ENCODE results near the gene EFCAB7. TPM values are rescaled to one million over a fixed set of nuclear protein-coding genes. Genes with fewer than 3 reads are reported as not detected.

The EFCAB7 gene
- polyA plus RNA-seq, 5 donors: 15.2 to 33.9 (median 27.4) TPM

GRCh38 chr1:63601912-63602311 is 78.6 kb downstream of the EFCAB7 start:
- no peak for DNase-seq

- DNase-seq: no peak
Observed at GRCh38 chr1:63602629-63603028, 79.3 kb downstream of the EFCAB7 start.

- no peak for DNase-seq
Observed at GRCh38 chr1:63603810-63604209, 80.5 kb downstream of the EFCAB7 start.

DNA sequence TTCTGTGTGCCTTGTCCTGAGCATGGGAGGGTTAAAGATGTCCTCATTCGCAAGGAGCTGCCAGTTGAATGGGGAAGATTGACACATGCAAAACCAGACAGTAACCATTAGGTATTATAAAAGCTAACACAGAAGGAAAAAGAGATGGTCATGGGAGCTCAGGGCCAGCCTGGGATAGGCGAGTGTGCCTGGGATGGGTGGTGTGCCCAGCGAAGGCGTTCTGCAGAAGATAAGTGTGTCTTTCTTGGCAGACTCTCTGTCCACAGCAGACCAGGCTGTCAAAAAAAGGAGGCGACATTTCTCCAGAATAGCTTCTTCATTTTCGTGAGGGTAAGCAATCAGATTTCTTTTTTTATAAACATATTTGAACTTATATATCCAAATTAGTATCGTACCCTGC is 84.0 kb downstream of the EFCAB7 start:
- no peak for DNase-seq

DNA sequence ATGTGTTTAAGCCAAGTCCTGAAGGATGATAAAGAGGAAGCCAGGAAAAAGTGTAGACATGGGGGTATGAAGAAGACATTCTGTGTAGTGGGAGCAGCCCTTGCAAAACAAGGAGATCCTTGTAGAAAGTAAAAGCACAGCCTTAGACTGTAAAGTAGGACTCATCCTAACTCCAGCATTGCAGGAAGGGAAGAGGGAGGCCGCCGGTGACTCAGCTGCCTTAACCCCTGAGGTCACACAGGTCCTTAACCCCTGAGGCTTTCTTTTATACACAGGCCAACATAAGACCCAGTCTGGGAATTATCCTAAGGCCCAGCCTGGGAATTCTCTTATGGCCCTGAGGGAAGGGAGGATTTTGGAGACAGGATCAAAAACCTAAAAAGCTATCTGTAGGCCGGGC is 87.9 kb downstream of the EFCAB7 start:
- DNase-seq: no peak

GRCh38 chr1:63612564-63612963 is 89.2 kb downstream of the EFCAB7 start:
- DNase-seq: no peak

DNA sequence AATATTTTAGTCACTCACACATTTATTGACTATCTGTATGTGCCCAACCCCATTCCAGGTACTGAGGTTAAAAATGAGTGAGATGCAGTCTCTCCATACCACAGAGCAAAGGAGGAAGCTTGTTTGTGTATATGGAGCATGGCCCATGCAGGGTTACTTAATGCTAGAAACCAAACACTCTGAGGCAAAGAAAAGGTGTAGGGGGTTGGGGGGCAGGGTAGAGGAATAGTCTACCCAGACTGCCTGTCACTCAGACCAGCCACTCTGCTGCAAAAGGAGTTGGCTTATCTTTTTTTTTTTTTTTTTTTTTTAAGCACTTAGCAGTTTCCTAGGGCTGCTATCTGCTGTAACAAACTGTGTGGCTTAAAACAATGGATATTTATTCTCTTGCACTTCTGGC is 89.6 kb downstream of the EFCAB7 start:
- no peak for DNase-seq

DNA sequence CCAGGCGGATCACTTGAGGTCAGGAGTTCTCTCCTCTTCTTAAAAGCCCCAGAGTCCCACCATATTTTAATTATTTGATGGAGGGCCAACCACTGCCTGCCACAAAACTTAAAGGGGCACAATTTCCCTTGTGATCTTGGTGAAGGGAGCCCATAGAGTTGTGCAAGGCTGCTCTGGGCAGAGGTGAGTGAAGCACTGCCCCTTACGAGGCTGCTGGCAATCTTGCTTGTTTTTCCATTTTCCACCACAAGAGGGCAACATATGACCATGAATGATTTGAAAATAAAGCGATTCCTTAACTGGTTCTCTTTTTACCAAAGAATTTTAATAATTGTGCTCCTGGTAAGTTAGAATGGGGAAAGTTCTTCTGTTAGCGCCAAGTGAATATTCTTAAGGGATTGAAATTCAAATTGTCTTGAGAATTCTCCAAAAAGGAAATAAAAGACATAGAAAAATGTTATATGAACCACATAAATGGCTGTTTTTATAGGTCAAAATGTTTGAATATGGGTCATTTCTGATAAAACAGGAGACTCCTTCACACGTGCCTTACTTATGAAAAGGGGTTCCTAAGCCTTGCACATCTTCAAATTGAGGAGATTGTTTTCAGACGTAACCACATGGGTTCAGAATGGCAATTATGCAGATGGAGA is 92.6 kb downstream of the EFCAB7 start:
- DNase-seq: peak; percentile 61 to 79

DNA sequence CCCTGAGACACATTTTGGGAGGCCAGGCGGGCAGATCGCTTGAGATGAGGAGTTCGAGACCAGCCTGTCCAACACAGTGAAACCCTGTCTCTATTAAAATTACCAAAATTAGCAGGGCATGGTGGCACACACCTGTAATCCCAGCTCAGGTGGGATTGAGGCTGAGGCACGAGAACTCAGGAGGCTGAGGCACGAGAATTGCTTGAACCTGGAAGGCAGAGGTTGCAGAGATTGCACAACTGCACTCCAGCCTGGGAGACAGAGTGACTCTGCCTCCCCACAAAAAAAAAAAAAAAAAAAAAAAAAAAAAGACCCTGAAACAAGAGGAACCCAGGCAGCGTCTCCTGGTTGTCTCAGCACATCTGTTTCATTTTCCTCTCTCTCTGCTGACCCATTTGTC is 94.1 kb downstream of the EFCAB7 start:
- no peak for DNase-seq

DNA sequence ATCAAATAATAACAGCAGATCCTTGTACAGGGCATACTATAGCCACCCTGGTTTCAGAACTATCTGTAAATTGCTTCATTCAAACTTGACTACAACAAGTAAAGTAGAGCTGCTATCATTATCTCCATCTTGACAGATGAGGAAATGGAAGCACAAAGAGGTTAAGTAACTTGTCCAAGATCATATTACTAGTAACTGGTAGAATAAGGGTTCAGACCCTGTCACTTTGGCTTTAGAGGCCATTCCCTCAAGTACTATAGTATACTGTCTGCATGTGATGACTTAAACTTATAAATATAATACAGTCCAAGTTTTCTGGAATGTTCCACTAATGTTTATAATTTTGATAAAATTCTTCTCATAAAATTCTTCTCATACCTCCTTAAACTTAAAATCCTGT is 94.7 kb downstream of the EFCAB7 start:
- DNase-seq: no peak

GRCh38 chr1:63619558-63619957 is 96.2 kb downstream of the EFCAB7 start:
- no peak for DNase-seq

- DNase-seq: no peak
Observed at GRCh38 chr1:63620671-63621070, 97.3 kb downstream of the EFCAB7 start.

GRCh38 chr1:63621075-63621474 is 97.8 kb downstream of the EFCAB7 start:
- no peak for DNase-seq

DNA sequence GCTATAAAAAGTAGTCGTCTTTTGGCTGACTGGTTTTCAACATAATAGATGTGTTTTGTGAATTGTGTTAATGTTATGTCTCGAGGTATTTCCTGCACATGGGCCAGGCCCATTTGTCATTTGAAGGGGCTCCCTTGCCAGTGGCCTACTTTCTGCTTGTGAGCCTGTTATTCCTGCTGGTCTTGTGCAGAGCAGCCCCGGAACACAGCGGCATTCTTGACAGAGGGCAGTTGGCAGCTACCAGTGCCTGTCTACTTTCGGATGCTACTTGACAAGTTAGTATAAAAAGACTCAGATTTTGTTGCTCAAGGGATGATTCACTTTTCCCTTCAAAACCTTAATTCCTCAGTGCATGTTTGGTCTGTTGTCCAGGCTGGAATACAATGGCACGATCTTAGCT is 98.4 kb downstream of the EFCAB7 start:
- DNase-seq: peak in 1 of 2 donors; percentile 27

Other genes starting within 250 kb of the EFCAB7 start
- under 1 TPM in 1 of 5 donors, not detected in 4; 0.49 TPM for gene FOXD3, start 201.0 kb upstream of the EFCAB7 start, polyA plus RNA-seq (ENCODE audit: insufficient read depth in 1 of 5, insufficient read length in 5 of 5, low replicate concordance in 1 of 5)
- gene ALG6, start 155.9 kb upstream of the EFCAB7 start, polyA plus RNA-seq (ENCODE audit: insufficient read depth in 1 of 5, insufficient read length in 5 of 5, low replicate concordance in 1 of 5): 10 to 100 TPM; 18.9 to 28.9 (median 24.3) TPM
- gene ITGB3BP, start 300 bp upstream of the EFCAB7 start, polyA plus RNA-seq (ENCODE audit: insufficient read depth in 1 of 5, insufficient read length in 5 of 5, low replicate concordance in 1 of 5): 10 to 100 TPM; 42.3 to 94.1 (median 72.6) TPM
- 10 to 100 TPM; 36.0 to 43.8 (median 41.7) TPM for gene PGM1, start 69.9 kb downstream of the EFCAB7 start, polyA plus RNA-seq (ENCODE audit: insufficient read depth in 1 of 5, insufficient read length in 5 of 5, low replicate concordance in 1 of 5)